Gastroesophageal sphincter (tissue), 4 donors: ENCODE data around the gene CACNG3. TPM values are rescaled to one million over a fixed set of nuclear protein-coding genes. Genes with fewer than 3 reads are reported as not detected.

Experiments used
- ATAC-seq: fragments of 150-250 bp; one replicate; pipeline ENCODE4 v1.9.1; 2016; ENCODE audit warnings: mild to moderate bottlenecking, moderate library complexity
- H3K27ac ChIP-seq, 4 donors: fragments of 200-600 bp; sonication (generic) in 3 of 4; 1 replicate in 3 of 4; 2 replicates in 1 of 4; pipeline ENCODE4 v1.5.1; 2016 to 2019
- H3K27me3 ChIP-seq: fragments of 200-600 bp; sonication (generic); one replicate; pipeline ENCODE4 v1.5.1; 2019
- H3K36me3 ChIP-seq, 2 donors: fragments of 200-600 bp; sonication (generic); one replicate each; pipeline ENCODE4 v1.5.1; 2019; ENCODE audit warnings: control low read depth in 1 of 2
- H3K4me1 ChIP-seq, 3 donors: fragments of 200-600 bp; sonication (generic); 1 replicate in 2 of 3; 2 replicates in 1 of 3; pipeline ENCODE4 v1.5.1; 2016 to 2019; ENCODE audit warnings: control low read depth in 2 of 3
- H3K4me3 ChIP-seq, 2 donors: fragments of 200-600 bp; sonication (generic); one replicate each; pipeline ENCODE4 v1.5.1; 2019; ENCODE audit warnings: mild to moderate bottlenecking in 1 of 2, moderate library complexity in 1 of 2
- H3K9me3 ChIP-seq, 3 donors: fragments of 200-600 bp; sonication (generic); one replicate each; pipeline ENCODE4 v1.5.1; 2017 to 2019; ENCODE audit warnings: control low read depth in 2 of 3
- EP300 ChIP-seq: sonication (generic); formaldehyde crosslinking; IDR thresholded peaks from one replicate; pipeline ENCODE4 v1.6.1; 2017; ENCODE audit warnings: antibody characterized with exemption, mild to moderate bottlenecking
- POLR2A ChIP-seq, 2 donors: fragments of 450-650 bp; IDR thresholded peaks; one replicate each; pipeline ENCODE4 v1.6.1; 2017; ENCODE audit warnings: antibody characterized with exemption in 2 of 2, mild to moderate bottlenecking in 2 of 2, moderate library complexity in 1 of 2
- POLR2AphosphoS5 ChIP-seq: sonication (generic); formaldehyde crosslinking; IDR thresholded peaks from one replicate; pipeline ENCODE4 v1.6.1; 2017; ENCODE audit warnings: antibody characterized with exemption
- whole genome bisulfite sequencing, 2 donors: methylation state at CpG; one replicate each; pipeline ENCODE4 v1.1.5; 2018; ENCODE audit warnings: low coverage in 1 of 2; 5-methylcytosine and 5-hydroxymethylcytosine counted together
- total RNA-seq, 4 donors: library from RNA; depleted of rRNA; stranded (reverse); fragments of >200 nt; gene quantifications; one replicate each; pipeline ENCODE4 v1.1.0, GENCODE V29; 2016
- TF ChIP-seq, protein P1 (sequence below), 4 experiments: fragments of 200-600 bp in 2 of 4; fragments of 450-650 bp in 2 of 4; sonication (generic) in 1 of 4; IDR thresholded peaks; one replicate each; pipeline ENCODE4 v1.5.1; 2017 to 2019; ENCODE audit warnings: antibody characterized with exemption in 4 of 4, mild to moderate bottlenecking in 2 of 4, moderate library complexity in 2 of 4

CACNG3 gene
- total RNA-seq, 4 donors from 2014 or later = not detected

DNA sequence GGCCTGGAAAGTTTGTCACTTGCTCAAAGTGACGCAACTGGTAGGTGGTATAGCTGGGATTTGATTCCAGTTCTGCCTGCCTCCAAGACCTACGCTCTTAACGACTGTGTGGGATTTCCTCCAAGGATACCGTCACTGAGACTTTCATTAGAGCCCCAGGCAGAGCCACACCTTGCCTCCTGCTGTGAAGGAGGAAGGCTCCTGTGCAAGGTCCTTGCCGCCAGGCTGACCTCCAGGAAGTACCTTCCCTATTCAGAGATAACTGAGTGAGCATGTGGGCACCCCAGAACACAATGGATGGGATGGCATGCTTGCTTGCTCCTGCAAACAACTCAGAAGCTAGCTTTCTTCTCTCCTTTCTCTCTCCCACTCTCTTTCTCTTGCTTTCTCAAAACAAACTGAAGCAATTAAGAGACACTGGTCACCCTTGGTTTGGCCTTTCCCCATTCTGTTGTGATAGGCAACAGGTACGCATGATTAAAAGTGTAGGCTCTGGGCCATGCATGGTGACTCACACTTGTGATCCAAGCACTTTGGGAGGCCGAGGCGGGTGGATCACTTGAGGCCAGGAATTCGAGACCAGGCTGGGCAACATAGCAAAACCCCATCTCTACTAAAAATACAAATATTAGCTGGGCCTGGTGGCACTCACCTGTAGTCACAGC is 30.7 kb downstream of the CACNG3 start:
- Histone ChIP-seq H3K27ac (no peak overlapping the region), H3K9me3 (no peaks in the 10 kb centered on the region), H3K36me3 (no peaks in the 10 kb centered on the region), H3K27me3 (peaks cover 13% of the 10 kb centered on the region), H3K4me1 (no peaks in the 10 kb centered on the region), H3K4me3 (no peak overlapping the region)
- TF ChIP-seq POLR2A (IDR thresholded peaks at IDR 0.05) = no peak
- TF ChIP-seq, protein P1, sequence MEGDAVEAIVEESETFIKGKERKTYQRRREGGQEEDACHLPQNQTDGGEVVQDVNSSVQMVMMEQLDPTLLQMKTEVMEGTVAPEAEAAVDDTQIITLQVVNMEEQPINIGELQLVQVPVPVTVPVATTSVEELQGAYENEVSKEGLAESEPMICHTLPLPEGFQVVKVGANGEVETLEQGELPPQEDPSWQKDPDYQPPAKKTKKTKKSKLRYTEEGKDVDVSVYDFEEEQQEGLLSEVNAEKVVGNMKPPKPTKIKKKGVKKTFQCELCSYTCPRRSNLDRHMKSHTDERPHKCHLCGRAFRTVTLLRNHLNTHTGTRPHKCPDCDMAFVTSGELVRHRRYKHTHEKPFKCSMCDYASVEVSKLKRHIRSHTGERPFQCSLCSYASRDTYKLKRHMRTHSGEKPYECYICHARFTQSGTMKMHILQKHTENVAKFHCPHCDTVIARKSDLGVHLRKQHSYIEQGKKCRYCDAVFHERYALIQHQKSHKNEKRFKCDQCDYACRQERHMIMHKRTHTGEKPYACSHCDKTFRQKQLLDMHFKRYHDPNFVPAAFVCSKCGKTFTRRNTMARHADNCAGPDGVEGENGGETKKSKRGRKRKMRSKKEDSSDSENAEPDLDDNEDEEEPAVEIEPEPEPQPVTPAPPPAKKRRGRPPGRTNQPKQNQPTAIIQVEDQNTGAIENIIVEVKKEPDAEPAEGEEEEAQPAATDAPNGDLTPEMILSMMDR (IDR thresholded peaks at IDR 0.05) = no peak
- no peak for TF ChIP-seq POLR2AphosphoS5
- no peak for TF ChIP-seq EP300
- 71 to 88% methylated on average over 5 to 7 of the region's 9 CpGs for WGBS, 2 donors
- no peak for ATAC-seq

DNA sequence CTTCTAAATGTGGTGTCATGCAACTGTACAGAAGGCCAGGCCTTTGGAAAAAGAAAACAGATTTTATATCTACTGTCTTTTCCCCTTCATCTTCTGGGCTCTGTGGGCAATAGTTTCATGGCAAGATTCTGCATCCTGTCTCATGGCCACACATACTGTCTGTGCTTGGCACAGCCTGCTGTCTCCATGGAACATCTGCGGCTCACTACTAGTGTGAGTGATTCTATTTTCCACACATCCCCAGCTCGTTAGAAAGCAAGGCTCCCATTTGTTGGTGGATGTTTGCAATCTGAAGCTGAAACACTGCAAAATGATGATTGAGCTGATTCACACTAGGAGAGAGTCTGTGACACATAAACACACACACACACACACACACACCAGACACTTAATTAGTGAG is 32.4 kb downstream of the CACNG3 start:
- Histone ChIP-seq H3K27me3 (peaks cover 17% of the 10 kb centered on the region), H3K4me3 (no peak overlapping the region), H3K27ac (no peak overlapping the region), H3K36me3 (no peaks in the 10 kb centered on the region), H3K9me3 (no peaks in the 10 kb centered on the region), H3K4me1 (no peaks in the 10 kb centered on the region)
- 100% methylated on average over 1 of the region's 2 CpGs; no CpG with 5 or more reads in 1 of the 2 donors for WGBS, 2 donors
- TF ChIP-seq POLR2AphosphoS5 (no peak), POLR2A (IDR thresholded peaks at IDR 0.05) (no peak), EP300 (no peak)
- TF ChIP-seq, protein P1 (IDR thresholded peaks at IDR 0.05) = no peak
- ATAC-seq = no peak

DNA sequence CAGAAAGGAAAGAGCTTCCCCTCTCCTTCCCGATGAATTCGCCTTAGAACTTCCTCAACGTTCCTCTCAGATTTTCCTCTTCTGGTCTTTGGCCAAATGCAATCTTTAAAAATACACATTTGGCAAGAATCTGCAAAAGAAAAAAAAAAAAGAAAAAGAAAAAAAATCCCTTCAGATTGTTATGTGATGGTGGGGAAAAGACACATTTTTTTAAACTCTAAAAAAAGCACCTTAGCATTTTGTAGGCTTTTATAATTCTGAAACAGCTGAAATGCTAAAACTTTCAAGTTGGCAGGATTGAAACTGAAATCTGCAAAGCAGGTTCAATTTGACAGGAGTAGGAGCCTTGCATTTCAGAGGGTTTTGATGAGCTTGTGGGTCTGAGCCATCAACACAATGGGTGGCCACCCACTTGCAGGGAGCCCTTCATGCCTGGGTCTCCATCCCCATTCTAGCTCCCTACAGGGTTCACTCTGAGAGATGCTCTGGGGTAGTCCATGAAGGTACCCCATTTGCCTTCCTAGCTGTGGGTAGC is 33.1 kb downstream of the CACNG3 start:
- H3K27me3 ChIP-seq = peaks cover 22% of the 10 kb centered on the region
- ATAC-seq = no peak
- no peaks in the 10 kb centered on the region for H3K4me1 ChIP-seq
- 38 to 57% methylated on average over 3 of the region's 3 CpGs for WGBS, 2 donors
- no peaks in the 10 kb centered on the region for H3K36me3 ChIP-seq
- no peak overlapping the region for H3K4me3 ChIP-seq
- H3K9me3 ChIP-seq = no peaks in the 10 kb centered on the region
- H3K27ac ChIP-seq = no peak overlapping the region
- TF ChIP-seq POLR2A (IDR thresholded peaks at IDR 0.05) (no peak), EP300 (no peak)
- TF ChIP-seq, protein P1 (IDR thresholded peaks at IDR 0.05) = no peak

DNA sequence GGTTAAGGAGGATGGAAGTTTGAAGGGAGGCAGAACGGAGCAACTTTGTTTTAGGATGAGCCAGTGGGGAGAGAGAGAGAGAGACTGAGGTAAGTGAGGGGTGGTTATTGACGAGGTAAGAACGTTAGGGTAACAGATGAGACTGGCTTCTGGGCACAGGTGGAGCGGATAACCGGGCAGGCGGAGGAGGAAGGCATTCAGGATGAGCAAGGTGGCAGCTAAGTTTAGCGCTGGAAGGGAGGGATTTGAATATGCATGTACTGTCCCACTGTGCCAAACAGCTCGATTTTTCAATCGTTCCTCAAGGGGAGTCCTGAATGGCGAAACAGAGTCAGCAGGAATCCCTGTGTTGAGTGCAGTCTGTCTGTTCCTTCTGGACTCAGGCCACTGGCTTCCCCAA is 35.8 kb downstream of the CACNG3 start:
- H3K4me1 ChIP-seq = no peaks in the 10 kb centered on the region

More for the DNA sequence above, 35.8 kb downstream of the CACNG3 start:
- H3K4me3 ChIP-seq = no peak overlapping the region
- peaks cover 39% of the 10 kb centered on the region for H3K27me3 ChIP-seq
- H3K27ac ChIP-seq = no peak overlapping the region
- ATAC-seq = no peak
- TF ChIP-seq POLR2A (IDR thresholded peaks at IDR 0.05) (no peak), POLR2AphosphoS5 (no peak), EP300 (no peak)
- TF ChIP-seq, protein P1 (IDR thresholded peaks at IDR 0.05) = no peak
- H3K36me3 ChIP-seq = no peaks in the 10 kb centered on the region
- H3K9me3 ChIP-seq = no peaks in the 10 kb centered on the region
- 47% methylated on average over 7 to 10 of the region's 10 CpGs for WGBS, 2 donors
